Adrenal gland (tissue), 5 donors: ENCODE data around the gene WDR59.

Source experiments
- CTCF ChIP-seq, 6 experiments: fragments of 450-650 bp in 4 of 6; fragments of 200-600 bp in 2 of 6; sonication (generic) in 1 of 6; IDR thresholded peaks; 1 replicate in 5 of 6; 2 replicates in 1 of 6; pipeline versions ENCODE4 v1.5.1 to v1.8.0; 2016 to 2021; ENCODE audit warnings: antibody characterized with exemption in 6 of 6, mild to moderate bottlenecking in 2 of 6, moderate library complexity in 1 of 6
- POLR2A ChIP-seq, 2 donors: fragments of 450-650 bp; IDR thresholded peaks; one replicate each; pipeline ENCODE4 v1.6.1; 2017; ENCODE audit warnings: antibody characterized with exemption in 2 of 2, mild to moderate bottlenecking in 2 of 2, moderate library complexity in 1 of 2
- donor health status: DM: no; HTN: no; CAD: no.

DNA sequence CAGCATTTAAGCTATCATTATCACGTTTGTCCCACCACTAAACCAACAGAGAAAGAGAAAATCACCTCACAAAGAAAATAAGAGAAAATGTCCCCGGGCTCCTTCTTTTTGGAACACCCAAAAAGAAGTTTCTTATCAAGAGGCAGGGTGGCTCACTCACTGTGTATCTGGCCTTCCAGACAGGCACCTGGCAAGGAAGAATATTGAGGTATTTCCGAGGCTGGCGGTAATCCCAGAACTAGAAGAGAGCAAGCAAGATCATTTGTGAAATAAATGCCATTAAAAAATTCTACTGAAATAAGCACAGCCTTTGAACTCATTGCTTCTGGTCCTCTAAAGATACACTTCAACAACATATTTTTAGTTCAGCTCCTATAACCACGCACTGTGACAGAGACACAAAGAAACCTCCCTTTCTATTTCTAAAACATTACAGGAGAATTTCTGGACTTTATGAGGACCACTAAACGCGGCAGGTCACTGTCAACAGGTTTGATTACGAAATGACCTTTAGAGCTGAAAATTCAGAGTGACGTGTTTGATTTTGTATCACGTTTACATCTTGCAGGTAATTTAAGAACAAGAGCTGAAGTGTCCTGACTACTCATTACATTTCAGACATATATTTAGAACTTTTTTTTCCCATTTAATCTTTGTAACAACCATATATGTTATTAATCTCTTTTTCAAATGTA lies 61.0 kb downstream of the WDR59 start:
- TF ChIP-seq CTCF (IDR thresholded peaks at IDR 0.05), result no peak
- no peak for TF ChIP-seq POLR2A (IDR thresholded peaks at IDR 0.05)
